Esophagus muscularis mucosa (tissue), 3 donors: ENCODE results near the gene NR2E3.

ENCODE experiments used
- CTCF ChIP-seq, 3 experiments: fragments of 200-600 bp in 2 of 3; fragments of 450-650 bp in 1 of 3; sonication (generic) in 2 of 3; IDR thresholded peaks; one replicate each; pipeline ENCODE4 v1.5.1; 2017 to 2019; ENCODE audit warnings: antibody characterized with exemption in 3 of 3, mild to moderate bottlenecking in 2 of 3, moderate library complexity in 1 of 3
- POLR2A ChIP-seq: fragments of 450-650 bp; IDR thresholded peaks from one replicate; pipeline ENCODE4 v1.6.1; 2017; ENCODE audit warnings: antibody characterized with exemption, moderate library complexity, mild to moderate bottlenecking, low read depth

- TF ChIP-seq CTCF (IDR thresholded peaks at IDR 0.05) (no peak), POLR2A (no peak)
Measured at GRCh38 chr15:71813723-71814470, 3.5 kb downstream of the NR2E3 start.
